ENCODE measurements around the gene LHX3. TPM values are rescaled to one million over a fixed set of nuclear protein-coding genes. Genes with fewer than 3 reads are reported as not detected.

LHX3 gene
- total and polyA plus RNA-seq, 2 of the 8 experiments (the other 6 are each of a cell fraction or from before 2014, with no cell fraction given) = 0.02 TPM; not detected in 1

DNA sequence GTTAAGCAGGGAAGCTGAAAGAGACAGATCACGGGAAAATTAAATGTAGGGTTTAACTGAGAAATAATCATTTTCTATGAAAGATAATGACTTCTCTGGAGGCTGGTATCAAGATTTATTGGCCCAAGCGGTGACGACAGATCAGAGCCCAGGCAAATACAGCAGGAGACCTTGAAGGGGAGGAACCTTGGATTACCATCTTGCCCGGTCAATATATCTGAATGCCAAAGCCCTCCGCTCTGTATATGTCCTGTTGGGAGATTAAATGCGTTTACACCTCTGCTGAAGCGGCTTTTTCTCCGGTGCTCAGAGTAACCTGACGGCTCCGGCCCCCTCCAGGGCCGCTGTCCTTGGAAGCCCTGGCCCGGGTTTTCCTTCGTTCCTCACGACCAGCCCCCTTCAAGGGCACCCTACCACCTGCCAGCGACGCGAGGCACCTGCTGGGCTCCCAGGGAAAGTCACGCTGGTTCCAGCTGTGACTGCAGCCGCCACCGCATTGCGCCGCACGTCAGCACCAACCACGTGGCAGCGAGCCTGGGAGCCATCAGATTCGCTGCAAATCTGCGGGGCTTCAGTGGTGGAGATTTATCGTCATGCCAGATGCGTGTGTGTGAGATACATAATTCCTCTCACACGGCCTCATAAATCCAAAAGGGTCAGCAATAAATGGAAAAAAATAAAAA is 45.1 kb upstream of the LHX3 start:
- Histone ChIP-seq H2AFZ (ENCODE audit: low read length) (no peak overlapping the region), H2BK20ac (ENCODE audit: low read length) (no peak overlapping the region), H3K79me1 (ENCODE audit: low read depth, low read length) (no peaks in the 10 kb centered on the region), H2BK120ac (replicated peaks; ENCODE audit: low read depth, low read length) (no peak overlapping the region), H3K79me2 (ENCODE audit: control insufficient read depth in 1 of 2, insufficient read depth in 2 of 2, low read length in 2 of 2) (peaks cover 0 to 1% of the 10 kb centered on the region in 2 experiments; a peak in 2 of 4 replicates), H3K56ac (replicated peaks; ENCODE audit: insufficient read length, low read depth, low read length) (no peak overlapping the region), H3K23me2 (ENCODE audit: low read depth, low read length) (no peaks in the 10 kb centered on the region), H2BK15ac (ENCODE audit: low read length) (no peak overlapping the region), H2BK5ac (ENCODE audit: low read depth, low read length) (no peak overlapping the region), H4K91ac (replicated peaks; ENCODE audit: insufficient read length, low read length) (no peak overlapping the region), H2BK12ac (ENCODE audit: low read depth, low read length) (no peak overlapping the region), H3K9ac (replicated peaks in 1 of 4; ENCODE audit: extremely low read depth in 1 of 4, low read depth in 3 of 4, low read length in 3 of 4) (no peak overlapping the region), H4K5ac (ENCODE audit: insufficient read length, low read depth, low read length) (no peak overlapping the region), H3K4me3 (ENCODE audit: extremely low read depth in 1 of 4, insufficient read depth in 2 of 4, low read depth in 3 of 4, low read length in 4 of 4) (no peak overlapping the region), H3K18ac (ENCODE audit: extremely low read depth, low read length) (no peak overlapping the region), H3K23ac (ENCODE audit: insufficient read length) (no peak overlapping the region), H3K4ac (replicated peaks; ENCODE audit: insufficient read length, low read depth, low read length) (no peak overlapping the region), H2AK5ac (ENCODE audit: low read depth, low read length) (no peak overlapping the region), H3K27ac (ENCODE audit: low read depth, low read length) (no peak overlapping the region), H3K14ac (ENCODE audit: insufficient read length) (no peak overlapping the region), H3K9me3 (ENCODE audit: insufficient read depth in 2 of 2, low read depth in 1 of 2, low read length in 1 of 2) (no peaks in the 10 kb centered on the region), H3K36me3 (ENCODE audit: control insufficient read depth in 2 of 4, insufficient read depth in 4 of 4, low read length in 3 of 4) (no peaks in the 10 kb centered on the region), H3K4me1 (replicated peaks in 1 of 4; ENCODE audit: control insufficient read depth in 3 of 4, insufficient read depth in 4 of 4, low read length in 3 of 4) (peaks cover 0 to 10% (median 4%) of the 10 kb centered on the region in 4 experiments; a peak in 6 of 7 replicates), H3K4me2 (ENCODE audit: insufficient read depth in 1 of 2, low read depth in 2 of 2, low read length in 2 of 2) (no peak overlapping the region), H3K27me3 (replicated peaks in 1 of 4; ENCODE audit: control insufficient read depth in 3 of 4, extremely low read depth in 1 of 4, insufficient read depth in 3 of 4, low read length in 3 of 4) (peaks cover 0 to 7% (median 1%) of the 10 kb centered on the region in 4 experiments; a peak in 4 of 7 replicates), H4K20me1 (replicated peaks in 1 of 2; ENCODE audit: control insufficient read depth in 1 of 2, insufficient read depth in 2 of 2, low read length in 2 of 2) (peaks cover 0 to under 1% of the 10 kb centered on the region in 2 experiments), H4K8ac (ENCODE audit: extremely low read depth, insufficient read depth, low read length) (no peak overlapping the region)
- ChIA-PET POLR2A (ENCODE audit: partially characterized antibody) (no interaction called here), CTCF (ENCODE audit: partially characterized antibody) (interaction anchor here (1.1 to 2.3 kb wide), 5 partner anchors 11 to 33 kb away, joined by 3 to 8 read pairs (median 3); no protein-coding TSS in a partner anchor)
- 88% methylated on average over 27 of the region's 30 CpGs; no CpG with 5 or more reads in 1 of the 2 experiments for whole genome bisulfite sequencing, 2 experiments (ENCODE audit: extremely low coverage in 1 of 2, insufficient coverage in 1 of 2, insufficient read length in 1 of 2, insufficient replicate concordance in 2 of 2, low coverage in 1 of 2, low lambda C conversion rate in 2 of 2, missing lambda C conversion rate in 1 of 2)
- TF ChIP-seq, protein P1, sequence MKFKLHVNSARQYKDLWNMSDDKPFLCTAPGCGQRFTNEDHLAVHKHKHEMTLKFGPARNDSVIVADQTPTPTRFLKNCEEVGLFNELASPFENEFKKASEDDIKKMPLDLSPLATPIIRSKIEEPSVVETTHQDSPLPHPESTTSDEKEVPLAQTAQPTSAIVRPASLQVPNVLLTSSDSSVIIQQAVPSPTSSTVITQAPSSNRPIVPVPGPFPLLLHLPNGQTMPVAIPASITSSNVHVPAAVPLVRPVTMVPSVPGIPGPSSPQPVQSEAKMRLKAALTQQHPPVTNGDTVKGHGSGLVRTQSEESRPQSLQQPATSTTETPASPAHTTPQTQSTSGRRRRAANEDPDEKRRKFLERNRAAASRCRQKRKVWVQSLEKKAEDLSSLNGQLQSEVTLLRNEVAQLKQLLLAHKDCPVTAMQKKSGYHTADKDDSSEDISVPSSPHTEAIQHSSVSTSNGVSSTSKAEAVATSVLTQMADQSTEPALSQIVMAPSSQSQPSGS (IDR thresholded peaks at IDR 0.05; ENCODE audit: low read length) = no peak
- TF ChIP-seq BACH1 (IDR thresholded peaks at IDR 0.05; ENCODE audit: low read length) = no peak
- TF ChIP-seq BCL11A (IDR thresholded peaks at IDR 0.05; ENCODE audit: low read depth in 2 of 2, low read length in 2 of 2) = no peak
- no peak for TF ChIP-seq SIX5 (IDR thresholded peaks at IDR 0.05; ENCODE audit: low read depth, low read length)
- no peak for FAIRE-seq
- no peak for DNase-seq (ENCODE audit: low read depth in 1 of 2, low spot score in 2 of 2)

All from H1 (cell line).